HG03520 (cell line): Measurements from ENCODE around the gene CDCP2.

ENCODE experiments used
- ATAC-seq: cut with Tn5 transposase; IDR thresholded peaks from one replicate; pipeline ENCODE4 v1.9.1; 2021; ENCODE audit warnings: mild to moderate bottlenecking, moderate library complexity; ENCODE audit not compliant: unreplicated experiment

CDCP2 gene

GRCh38 chr1:54152696-54153095, at the start of gene CDCP2:
CDCP2 (minus strand) TSS chr1:54153000; CDS start chr1:54152922, 78 bp downstream.
- no peak for ATAC-seq

DNA sequence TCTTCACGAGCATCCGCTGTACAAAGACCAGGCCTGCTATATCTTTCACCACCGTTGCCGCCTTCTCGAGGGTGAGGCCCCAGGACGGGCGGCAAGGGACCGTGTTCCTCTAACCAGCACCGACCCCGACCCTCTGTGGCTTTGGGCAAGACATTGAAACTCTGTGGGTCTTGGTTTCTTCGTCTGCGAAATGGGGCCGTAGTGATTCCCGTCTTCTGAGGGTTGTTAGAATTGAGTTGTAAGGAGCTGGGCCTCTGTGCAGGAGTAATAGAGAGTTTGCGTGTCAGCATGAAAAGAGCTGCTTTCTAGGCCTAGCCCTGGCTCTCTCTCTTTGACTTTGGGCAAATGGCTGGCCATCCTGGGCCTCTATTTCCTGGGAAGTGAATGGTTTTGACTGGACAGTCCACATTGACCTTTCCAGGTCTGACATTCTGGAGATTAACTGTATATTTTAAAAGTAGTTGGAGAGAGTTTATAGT, 47.8 kb upstream of the CDCP2 start:
- peak; percentile 15 for ATAC-seq

DNA sequence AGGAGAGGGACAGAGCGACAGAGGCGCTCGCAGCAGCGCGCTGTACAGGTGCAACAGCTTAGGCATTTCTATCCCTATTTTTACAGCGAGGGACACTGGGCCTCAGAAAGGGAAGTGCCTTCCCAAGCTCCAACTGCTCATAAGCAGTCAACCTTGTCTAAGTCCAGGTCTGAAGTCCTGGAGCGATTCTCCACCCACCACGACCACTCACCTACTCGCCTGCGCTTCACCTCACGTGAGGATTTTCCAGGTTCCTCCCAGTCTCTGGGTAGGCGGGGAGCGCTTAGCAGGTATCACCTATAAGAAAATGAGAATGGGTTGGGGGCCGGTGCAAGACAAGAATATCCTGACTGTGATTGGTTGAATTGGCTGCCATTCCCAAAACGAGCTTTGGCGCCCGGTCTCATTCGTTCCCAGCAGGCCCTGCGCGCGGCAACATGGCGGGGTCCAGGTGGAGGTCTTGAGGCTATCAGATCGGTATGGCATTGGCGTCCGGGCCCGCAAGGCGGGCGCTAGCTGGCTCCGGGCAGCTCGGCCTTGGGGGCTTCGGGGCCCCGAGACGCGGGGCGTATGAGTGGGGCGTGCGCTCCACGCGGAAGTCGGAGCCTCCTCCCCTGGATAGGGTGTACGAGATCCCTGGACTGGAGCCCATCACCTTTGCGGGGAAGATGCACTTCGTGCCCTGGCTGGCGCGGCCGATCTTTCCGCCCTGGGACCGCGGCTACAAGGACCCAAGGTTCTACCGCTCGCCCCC, 47.1 kb upstream of the CDCP2 start, which contains the start of the genes CYB5RL and MRPL37:
Gene CYB5RL, minus strand, starts transcription at position 266 of the 754 bp plus-strand sequence. CDS start 4,414 bp downstream, outside the sequence.
Gene MRPL37, plus strand, starts transcription at position 403 of the 754 bp plus-strand sequence. Its CDS starts 77 bp downstream, at position 480.
- ATAC-seq, result peak; percentile 96

DNA sequence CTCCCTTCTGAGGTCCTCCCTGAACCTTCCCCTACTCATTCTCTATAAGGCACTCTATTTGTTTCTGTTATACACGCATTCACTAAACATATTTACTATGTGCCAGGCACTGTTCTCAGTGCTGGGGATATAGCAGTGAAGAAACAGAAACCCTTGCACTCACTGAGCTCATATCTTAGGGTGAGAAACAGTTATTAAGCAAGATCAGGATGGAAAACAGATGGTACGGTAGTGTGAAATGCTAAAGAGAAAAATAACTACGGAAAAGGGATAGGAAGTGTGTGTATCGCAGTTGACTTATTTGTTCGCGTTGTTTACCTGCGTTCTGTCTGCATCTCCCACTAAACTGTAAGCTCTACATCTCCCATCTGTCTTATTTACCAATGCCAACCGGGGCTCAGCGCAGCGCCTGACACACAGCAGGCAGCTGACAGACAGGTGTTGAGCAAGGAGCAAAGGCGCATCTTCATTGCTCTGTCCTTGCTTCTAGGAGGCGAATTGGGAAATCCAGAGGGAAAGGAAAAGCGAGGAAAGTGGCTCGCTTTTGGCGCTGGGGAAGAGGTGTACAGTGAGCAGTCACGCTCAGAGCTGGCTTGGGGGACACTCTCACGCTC, 46.5 kb upstream of the CDCP2 start:
- no peak for ATAC-seq

DNA sequence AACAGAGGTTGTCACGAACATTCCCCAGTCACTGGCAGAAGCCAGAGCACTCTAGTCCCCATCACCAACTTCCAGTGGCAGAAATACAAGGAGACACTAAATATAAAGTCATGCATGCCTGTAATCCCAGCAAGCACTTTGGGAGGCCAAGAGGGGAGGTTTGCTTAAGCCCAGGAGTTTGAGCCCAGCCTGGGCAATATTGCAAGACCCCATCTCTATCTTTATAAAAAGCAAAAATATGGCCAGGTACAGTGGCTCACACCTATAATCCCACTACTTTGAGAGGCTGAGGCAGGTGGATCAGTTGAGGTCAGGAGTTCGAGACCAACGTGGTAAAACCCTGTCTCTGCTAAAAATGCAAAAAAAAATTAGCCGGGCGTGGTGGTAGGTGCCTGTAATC, 40.7 kb upstream of the CDCP2 start:
- no peak for ATAC-seq

DNA sequence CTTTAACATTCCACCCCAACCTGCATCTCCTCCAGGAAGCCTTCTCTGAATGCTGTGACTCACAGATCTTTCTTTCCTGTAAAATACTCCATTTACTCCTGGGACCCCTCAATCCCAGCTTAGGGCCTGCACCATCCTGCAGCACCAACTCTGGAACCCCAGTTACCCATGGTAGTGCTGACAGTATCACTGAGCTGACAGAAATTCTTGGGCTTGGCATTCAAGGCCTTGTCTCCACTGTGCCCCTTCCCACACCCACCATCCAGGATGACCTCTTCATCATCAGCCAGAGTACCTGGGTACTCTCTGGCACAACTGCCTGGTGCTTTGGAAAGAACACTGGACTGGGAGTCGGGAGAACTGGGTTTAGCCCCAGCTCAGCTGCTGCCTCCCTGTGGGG, 38.7 kb upstream of the CDCP2 start:
- ATAC-seq, result no peak

DNA sequence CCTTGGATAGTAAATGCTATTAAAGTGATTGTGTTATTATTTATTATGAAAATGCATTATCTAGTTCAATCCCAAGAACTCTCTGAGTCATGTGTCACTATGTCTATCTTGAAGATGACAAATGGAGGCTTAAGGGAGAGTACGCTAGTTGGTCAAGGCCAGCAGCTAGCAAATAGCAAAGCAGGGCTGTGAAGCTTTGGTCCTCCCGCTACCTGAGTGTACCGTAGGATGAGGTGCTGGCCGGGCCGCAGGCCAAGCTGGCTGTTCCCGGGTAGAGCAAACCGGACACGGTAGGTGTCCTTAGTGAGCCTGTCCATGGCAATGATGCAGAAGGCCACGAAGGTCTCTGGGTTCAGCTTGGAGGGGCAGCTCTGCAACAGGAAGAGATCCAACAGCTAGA, 37.7 kb upstream of the CDCP2 start:
- no peak for ATAC-seq

- no peak for ATAC-seq
Observed at GRCh38 chr1:54188291-54188690, 35.5 kb upstream of the CDCP2 start.

DNA sequence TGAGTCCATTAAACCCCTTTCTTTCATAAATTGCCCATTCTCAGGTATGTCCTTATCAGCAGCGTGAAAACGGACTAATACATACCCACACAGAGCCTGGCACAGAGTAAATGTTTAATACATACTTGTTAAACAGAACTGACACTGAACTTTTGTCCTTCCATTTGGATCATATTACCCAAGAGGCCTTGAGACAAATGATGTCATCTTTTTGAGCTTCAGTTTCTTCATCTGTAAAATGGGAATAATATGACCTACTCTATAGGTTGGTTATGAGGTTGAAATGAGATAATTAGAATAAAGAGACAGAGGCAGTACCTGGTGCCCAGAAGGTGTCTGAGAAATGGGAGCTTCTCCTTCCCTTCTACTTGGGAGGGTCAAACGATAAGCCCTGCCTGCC, 33.3 kb upstream of the CDCP2 start:
- ATAC-seq, result no peak

GRCh38 chr1:54180701-54181360, 28.0 kb upstream of the CDCP2 start:
- no peak for ATAC-seq

DNA sequence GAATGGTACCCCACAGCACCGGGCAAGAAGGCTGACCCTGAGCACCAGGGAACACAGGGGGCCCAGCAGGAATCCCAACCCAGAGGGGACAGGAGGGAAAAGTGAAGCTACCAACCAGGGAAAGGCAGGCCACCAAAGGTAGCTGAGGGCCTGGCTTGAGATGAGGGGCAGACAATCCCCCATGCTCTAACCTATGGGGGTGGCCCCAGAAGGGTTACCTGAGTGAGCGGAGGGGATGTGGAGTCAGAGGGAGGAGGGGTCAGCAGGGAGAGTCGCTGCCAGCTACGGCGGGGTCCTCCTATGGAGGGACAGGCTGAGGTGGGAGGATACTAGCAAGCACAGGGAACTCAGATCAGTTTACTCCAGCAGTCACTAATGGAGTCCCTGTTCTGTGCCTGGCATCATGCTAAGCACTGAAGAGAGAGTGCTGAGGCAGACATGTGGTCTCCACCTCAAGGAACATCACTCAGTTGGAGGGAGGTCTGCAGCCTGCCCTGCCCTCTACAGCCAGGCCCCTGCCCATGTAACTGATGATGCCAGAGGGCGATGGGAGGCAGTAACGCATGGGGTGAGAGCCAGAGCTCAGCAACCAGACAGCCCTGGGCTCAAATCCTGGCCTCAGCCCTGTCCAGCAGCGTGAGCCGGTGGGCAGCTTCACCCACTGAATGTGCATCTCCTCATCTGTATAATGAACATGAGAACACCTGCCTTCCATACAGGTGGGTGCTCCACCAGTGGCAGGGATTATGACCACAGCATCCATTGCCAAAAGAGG, 25.7 kb upstream of the CDCP2 start:
- ATAC-seq, result no peak

- no peak for ATAC-seq
Observed at GRCh38 chr1:54177726-54178125, 24.9 kb upstream of the CDCP2 start.

DNA sequence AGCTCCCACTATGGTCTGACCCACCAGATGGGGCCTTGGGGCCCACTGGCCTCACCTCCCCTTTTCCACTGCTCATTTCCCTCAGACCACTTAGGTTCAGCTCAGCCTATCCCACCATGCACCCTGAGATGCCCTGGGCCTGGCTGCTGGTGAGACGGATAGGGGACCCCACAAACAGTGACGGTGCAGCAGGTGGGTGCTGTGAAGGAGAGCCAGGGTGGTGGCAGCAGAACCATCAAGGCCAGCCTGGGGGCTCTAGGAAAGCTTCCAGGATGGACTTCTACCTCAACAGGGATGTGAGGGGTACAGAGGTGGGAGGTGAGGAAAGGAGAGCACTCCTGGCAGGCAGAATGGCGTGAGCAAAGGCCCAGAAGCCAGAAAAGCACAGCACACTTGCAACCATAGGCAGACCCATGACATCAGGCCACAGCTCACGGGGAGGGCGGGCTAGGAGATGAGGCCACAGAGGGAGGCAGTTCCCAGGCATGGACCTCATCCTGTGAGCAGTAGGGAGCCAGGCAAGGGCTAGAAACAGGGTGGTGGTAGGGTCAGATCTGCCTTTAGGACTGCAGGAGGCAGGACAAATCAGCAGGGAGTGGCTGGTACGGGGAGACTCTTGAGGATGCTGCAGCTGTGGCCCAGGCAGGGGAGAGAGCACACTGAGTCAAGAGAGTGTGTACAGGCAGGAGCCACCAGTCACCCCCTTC, 24.0 kb upstream of the CDCP2 start:
- no peak for ATAC-seq

GRCh38 chr1:54174106-54174505, 21.3 kb upstream of the CDCP2 start:
- ATAC-seq, result no peak

- no peak for ATAC-seq
Observed at GRCh38 chr1:54173681-54174080, 20.9 kb upstream of the CDCP2 start.

DNA sequence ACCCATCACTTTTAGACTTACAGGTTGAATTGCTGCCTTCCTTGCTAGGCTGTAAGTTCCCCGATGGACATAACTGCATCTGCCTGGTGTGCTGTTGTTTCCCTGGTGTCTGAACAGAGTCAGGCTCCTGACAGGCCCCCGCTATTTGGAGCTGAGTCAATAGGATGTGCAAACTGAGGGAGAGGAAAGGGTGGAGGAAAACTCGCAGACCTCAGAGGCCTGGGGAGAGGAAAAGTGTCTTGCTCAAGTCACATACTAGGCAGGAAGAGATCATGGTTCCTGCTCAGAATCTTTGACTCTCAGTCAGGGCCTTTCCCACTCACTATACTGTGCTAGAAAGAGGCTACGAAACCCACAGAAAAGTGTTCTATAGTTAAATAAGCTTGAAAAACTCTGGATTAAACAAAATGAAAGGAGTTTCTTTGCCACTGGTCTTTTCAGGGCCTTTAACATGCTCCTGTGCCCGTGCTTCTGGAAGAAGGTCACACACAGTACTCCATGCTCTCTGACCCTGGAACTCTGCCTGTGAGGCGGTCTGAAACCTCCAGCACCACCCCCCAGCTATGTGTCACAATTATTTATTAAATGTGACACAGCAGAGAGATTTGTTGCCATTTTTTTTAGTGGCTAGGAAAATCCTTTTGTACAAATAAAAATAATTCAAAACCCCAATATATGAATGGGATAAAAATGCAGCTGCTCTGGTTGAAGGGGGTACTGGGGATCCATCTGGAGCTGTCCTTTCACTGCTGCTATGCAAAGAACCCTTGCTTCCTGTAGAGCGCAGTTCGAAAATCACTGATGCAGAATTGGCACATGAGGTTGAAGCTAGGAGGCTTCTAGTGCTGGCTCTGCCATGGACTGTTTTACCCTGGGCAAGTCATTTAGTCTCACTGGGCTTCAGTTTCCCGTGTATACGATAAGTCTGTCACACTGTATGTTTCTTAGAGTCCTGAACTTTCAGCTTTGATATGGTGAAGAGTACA, 20.1 kb upstream of the CDCP2 start:
- no peak for ATAC-seq

DNA sequence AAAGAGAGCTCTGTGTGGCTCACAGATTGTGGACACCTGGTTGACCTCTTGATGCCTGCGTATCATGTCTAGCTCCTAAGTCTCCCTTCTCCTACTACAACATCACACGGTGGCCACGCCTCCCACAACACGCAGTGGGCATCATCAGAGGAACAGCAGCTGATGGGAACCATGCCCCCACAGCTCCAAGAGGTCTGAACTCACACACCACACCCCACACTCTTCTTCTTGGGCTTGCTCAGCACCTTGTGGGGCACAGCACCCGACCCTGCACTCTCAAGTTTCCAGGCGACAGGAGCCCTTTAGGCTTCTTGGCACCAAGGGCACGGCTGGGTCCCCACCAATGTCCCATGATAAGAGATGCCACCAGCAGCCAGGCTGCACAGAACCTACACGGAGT, 18.8 kb upstream of the CDCP2 start:
- no peak for ATAC-seq

- no peak for ATAC-seq
Observed at GRCh38 chr1:54171016-54171415, 18.2 kb upstream of the CDCP2 start.

DNA sequence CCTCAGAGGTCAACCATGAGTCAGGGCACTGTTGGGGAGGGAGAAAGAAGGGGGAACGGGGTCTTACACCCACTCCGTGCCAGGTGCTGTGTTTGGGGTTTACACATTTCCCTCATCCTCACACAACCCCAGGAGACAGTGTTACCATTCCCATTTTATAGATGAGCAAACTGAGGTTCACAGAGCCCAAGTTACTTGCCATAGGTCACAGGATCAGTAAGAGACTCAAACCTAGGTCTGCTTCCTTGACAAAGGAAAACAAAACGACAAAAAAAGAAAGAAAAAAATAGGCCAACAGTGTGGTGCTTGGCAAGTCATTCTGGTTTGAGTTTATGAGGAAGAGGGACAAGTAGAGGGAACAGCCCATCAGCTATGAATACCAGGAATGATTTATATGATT, 16.3 kb upstream of the CDCP2 start:
- ATAC-seq, result no peak
